ENCODE measurements around the gene PROC. TPM values are rescaled to one million over a fixed set of nuclear protein-coding genes. Genes with fewer than 3 reads are reported as not detected.

The PROC gene
- total and polyA plus RNA-seq, 9 of the 15 experiments (the other 6 are each of a cell fraction or from before 2014, with no cell fraction given), result not detected

DNA sequence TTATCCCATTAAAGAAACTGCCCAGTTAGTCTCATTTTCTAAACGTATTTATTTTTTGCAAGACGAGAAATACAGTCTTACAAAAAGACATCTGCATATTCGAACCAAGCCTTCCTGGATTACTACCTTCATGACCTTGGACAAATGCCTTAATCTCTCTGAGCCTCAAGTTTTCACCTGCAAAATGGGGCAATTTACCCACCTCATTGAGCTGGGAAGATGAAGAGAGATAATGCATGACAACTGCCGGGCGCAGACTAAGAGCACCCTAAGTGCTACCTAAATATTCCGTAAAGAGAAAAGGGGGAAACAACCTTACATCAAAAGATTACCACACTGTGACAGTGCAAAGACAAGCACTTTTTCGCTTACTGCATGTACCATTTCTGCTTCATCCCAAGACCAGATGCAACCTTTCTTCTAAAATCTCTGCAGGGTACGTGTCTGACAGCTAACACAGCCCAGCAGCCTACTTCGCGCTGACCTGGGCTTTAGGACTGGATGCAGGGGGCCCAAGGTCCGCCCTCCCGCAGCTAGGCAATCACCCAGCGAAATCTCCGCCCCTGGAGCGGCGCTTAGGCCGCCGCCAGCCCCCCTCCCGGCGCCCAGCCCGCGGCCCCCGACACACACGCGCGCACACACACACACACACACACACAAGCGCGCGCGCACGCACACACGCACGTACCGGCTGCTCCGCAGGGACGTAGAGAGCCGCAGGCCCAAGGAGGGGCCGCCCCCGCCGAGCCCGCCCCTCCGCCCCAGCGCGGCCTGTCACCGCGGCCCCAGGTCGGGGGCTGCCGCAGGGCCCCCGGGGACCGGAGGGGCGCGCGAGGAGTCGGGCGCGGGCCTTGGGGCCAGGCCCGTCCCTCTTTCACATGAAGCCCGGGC lies 31.2 kb upstream of the PROC start (continued):
- TF ChIP-seq HNRNPLL (IDR thresholded peaks at IDR 0.05; ENCODE audit: low read depth, low read length, poor library complexity, severe bottlenecking) (peak; percentile 51), PCBP1 (IDR thresholded peaks at IDR 0.05; ENCODE audit: low read depth, low read length, poor library complexity, severe bottlenecking) (no peak), NFE2 (IDR thresholded peaks at IDR 0.05; ENCODE audit: low read depth) (0 out of 2 replicates have a peak, but pooled peaks have one; percentile 13), CREM (IDR thresholded peaks at IDR 0.05; ENCODE audit: low read depth) (peak; percentile 74; the same call in 1 of the 2 replicates), POLR2B (IDR thresholded peaks at IDR 0.05; ENCODE audit: low read depth, partially characterized antibody) (no peak), GABPB2 (CRISPR knock-in tag; conservative IDR thresholded peaks at IDR 0.05) (no peak), ZEB2 (IDR thresholded peaks at IDR 0.05) (0 out of 2 replicates have a peak, but pooled peaks have one; percentile 50), ZNF589 (CRISPR knock-in tag; IDR thresholded peaks at IDR 0.05; ENCODE audit: low read depth) (peak; percentile 52; the same call in 1 of the 2 replicates), BHLHE40 (IDR thresholded peaks at IDR 0.05; ENCODE audit: low read length) (no peak), TGIF2 (CRISPR knock-in tag; IDR thresholded peaks at IDR 0.05) (peak; percentile 77; the same call in 1 of the 2 replicates), ZBTB8A (IDR thresholded peaks at IDR 0.05; ENCODE audit: partially characterized antibody) (no peak), MEF2D (tag; conservative IDR thresholded peaks at IDR 0.05; ENCODE audit: low read depth) (no peak), IFI16 (CRISPR knock-in tag; IDR thresholded peaks at IDR 0.05) (no peak), CREB1 (IDR thresholded peaks at IDR 0.05) (no peak), CREB1 (CRISPR knock-in tag; IDR thresholded peaks at IDR 0.05) (no peak), TAL1 (IDR thresholded peaks at IDR 0.05) (no peak), KDM1A (IDR thresholded peaks at IDR 0.05) (peak; percentile 10 to 64; a peak in 2 of 4 replicates), RBBP5 (IDR thresholded peaks at IDR 0.05; ENCODE audit: borderline replicate concordance, insufficient read depth, low read length, poor library complexity, severe bottlenecking) (peak; percentile 29), HMG20A (CRISPR knock-in tag; conservative IDR thresholded peaks at IDR 0.05) (no peak)
- TF ChIP-seq, protein P1, sequence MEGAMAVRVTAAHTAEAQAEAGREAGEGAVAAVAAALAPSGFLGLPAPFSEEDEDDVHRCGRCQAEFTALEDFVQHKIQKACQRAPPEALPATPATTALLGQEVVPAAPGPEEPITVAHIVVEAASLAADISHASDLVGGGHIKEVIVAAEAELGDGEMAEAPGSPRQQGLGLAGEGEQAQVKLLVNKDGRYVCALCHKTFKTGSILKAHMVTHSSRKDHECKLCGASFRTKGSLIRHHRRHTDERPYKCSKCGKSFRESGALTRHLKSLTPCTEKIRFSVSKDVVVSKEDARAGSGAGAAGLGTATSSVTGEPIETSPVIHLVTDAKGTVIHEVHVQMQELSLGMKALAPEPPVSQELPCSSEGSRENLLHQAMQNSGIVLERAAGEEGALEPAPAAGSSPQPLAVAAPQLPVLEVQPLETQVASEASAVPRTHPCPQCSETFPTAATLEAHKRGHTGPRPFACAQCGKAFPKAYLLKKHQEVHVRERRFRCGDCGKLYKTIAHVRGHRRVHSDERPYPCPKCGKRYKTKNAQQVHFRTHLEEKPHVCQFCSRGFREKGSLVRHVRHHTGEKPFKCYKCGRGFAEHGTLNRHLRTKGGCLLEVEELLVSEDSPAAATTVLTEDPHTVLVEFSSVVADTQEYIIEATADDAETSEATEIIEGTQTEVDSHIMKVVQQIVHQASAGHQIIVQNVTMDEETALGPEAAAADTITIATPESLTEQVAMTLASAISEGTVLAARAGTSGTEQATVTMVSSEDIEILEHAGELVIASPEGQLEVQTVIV (CRISPR knock-in tag; IDR thresholded peaks at IDR 0.05; ENCODE audit: borderline replicate concordance), result no peak
- TF ChIP-seq, protein P2, sequence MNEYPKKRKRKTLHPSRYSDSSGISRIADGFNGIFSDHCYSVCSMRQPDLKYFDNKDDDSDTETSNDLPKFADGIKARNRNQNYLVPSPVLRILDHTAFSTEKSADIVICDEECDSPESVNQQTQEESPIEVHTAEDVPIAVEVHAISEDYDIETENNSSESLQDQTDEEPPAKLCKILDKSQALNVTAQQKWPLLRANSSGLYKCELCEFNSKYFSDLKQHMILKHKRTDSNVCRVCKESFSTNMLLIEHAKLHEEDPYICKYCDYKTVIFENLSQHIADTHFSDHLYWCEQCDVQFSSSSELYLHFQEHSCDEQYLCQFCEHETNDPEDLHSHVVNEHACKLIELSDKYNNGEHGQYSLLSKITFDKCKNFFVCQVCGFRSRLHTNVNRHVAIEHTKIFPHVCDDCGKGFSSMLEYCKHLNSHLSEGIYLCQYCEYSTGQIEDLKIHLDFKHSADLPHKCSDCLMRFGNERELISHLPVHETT (CRISPR knock-in tag; conservative IDR thresholded peaks at IDR 0.05 in 1 of 2, IDR thresholded peaks at IDR 0.05 in 1 of 2), result peak in 1 of 2 experiments; percentile 42; a peak in 1 of 4 replicates
